Activated naive CD4-positive, alpha-beta T cell treated with anti-CD3 and anti-CD28 coated beads for 36 hours (primary cell): Measurements from ENCODE around the gene TJP3. TPM values are rescaled to one million over a fixed set of nuclear protein-coding genes. Genes with fewer than 3 reads are reported as not detected.

Experiments used
- CTCF ChIA-PET: fragments of 350-600 bp; sonication (Branson Sonifier 250); formaldehyde crosslinking; loops from one replicate; lab custom pipeline; 2021; ENCODE audit warnings: antibody characterized with exemption; lab: Charles Lee
- DNase-seq: peaks from one replicate; pipeline ENCODE4 v3.0.0-alpha.2; 2020
- H3K27ac Mint-ChIP-seq: one replicate; pipeline ENCODE4 v1.8.0; 2021; ENCODE audit warnings: mild to moderate bottlenecking, mixed read lengths
- H3K27me3 Mint-ChIP-seq: one replicate; pipeline ENCODE4 v1.8.0; 2021; ENCODE audit warnings: low read depth, mixed read lengths
- H3K36me3 Mint-ChIP-seq: one replicate; pipeline ENCODE4 v1.8.0; 2021; ENCODE audit warnings: low read depth, mixed read lengths
- H3K4me1 Mint-ChIP-seq: one replicate; pipeline ENCODE4 v1.8.0; 2021; ENCODE audit warnings: low read depth, mixed read lengths
- H3K4me3 Mint-ChIP-seq: one replicate; pipeline ENCODE4 v1.8.0; 2021; ENCODE audit warnings: mild to moderate bottlenecking, moderate library complexity, mixed read lengths
- H3K9me3 Mint-ChIP-seq: one replicate; pipeline ENCODE4 v1.8.0; 2021; ENCODE audit warnings: mixed read lengths
- intact Hi-C: fragments of 100-400 bp; cut with micrococcal nuclease; formaldehyde crosslinking; loops from one replicate; pipeline ENCODE4 v1.15.1; 2023
- total RNA-seq, 2 experiments: library from RNA; stranded (reverse); gene quantifications; one replicate each; pipeline ENCODE4 v1.2.3, GENCODE V29; 2021

TJP3 gene
- total RNA-seq, 2 experiments from 2014 or later, result 0.93 to 1.6 TPM

DNA sequence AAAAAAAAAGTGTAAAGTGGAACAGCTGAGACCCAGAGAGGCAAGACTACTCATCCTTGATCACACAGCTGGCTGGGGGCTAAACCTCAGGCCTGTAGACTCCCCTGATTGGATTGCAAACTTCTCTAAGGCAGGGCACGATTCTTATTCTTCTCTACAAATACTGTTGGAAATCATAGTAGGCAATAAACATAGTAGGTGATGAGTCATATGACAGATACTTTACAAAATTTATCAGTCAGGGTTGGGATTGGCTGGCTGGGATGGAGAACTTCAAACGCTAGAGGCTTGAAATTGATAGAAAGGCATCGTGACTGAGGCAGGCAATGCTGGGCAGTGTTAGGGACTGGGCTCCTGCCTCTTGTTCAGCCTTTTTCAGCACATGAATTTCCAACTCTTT lies 83.9 kb downstream of the TJP3 start:
- H3K36me3 Mint-ChIP-seq, result no peaks in the 10 kb centered on the region
- H3K4me3 Mint-ChIP-seq, result no peak overlapping the region
- DNase-seq, result no peak
- CTCF ChIA-PET, result interaction anchor here (0.6 kb wide), 1 partner anchor 1862 kb away, joined by 3 read pairs; no protein-coding TSS in a partner anchor
- no peaks in the 10 kb centered on the region for H3K27me3 Mint-ChIP-seq
- no peaks in the 10 kb centered on the region for H3K4me1 Mint-ChIP-seq
- H3K9me3 Mint-ChIP-seq, result peaks cover 6% of the 10 kb centered on the region
- no peak overlapping the region for H3K27ac Mint-ChIP-seq
- intact Hi-C loops, result no loop called here

DNA sequence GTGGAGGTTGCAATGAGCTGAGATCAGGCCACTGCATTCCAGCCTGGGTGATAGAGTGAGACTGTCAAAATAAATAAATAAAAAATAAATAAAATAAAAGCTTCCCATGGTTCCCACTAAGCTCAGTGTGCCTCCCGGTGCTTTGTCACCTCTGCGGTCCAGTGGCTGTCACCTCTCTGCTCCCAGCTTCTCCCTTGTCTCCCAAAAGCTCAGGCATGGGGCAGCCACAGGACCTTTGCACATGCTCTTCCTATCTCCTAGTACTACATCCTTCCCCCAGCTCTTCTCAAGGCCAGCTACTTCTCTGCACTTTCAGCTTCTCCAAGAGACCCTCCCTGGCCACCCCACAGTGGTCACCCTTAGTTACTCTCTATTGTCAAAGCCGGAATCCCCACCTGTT lies 85.6 kb downstream of the TJP3 start:
- Mint-ChIP-seq H3K4me1 (peaks cover 4% of the 10 kb centered on the region), H3K36me3 (no peaks in the 10 kb centered on the region)

DNA sequence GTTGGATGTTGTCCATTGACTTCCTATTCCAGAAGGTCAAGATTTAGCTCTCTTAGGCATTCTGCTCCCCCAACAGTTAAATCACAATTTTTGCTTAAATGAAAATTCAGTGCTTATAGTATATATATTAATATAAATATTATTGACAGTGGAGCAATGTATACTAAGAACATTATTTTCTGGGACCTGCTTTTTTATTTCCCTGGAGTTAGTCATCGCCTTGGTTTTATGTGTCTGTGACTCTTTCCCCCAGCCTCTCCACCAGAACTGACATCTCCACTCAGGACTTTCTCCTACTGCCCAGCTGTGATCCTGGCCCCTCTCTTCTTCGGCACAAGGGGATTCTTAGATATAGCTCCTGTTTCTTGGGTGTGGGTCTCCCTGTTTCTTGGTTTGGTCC lies 88.2 kb downstream of the TJP3 start:
- no peak overlapping the region for H3K4me3 Mint-ChIP-seq
- DNase-seq, result no peak
- peaks cover 16% of the 10 kb centered on the region for H3K4me1 Mint-ChIP-seq
- H3K36me3 Mint-ChIP-seq, result no peaks in the 10 kb centered on the region
- no peaks in the 10 kb centered on the region for H3K27me3 Mint-ChIP-seq
- peaks cover 6% of the 10 kb centered on the region for H3K9me3 Mint-ChIP-seq
- H3K27ac Mint-ChIP-seq, result no peak overlapping the region
- CTCF ChIA-PET, result interaction anchor here (0.7 to 1.3 kb wide), 6 partner anchors 8 to 96 kb away, joined by 3 to 4 read pairs (median 3); partner anchors contain the start of gene PIP5K1C
- intact Hi-C loops, result no loop called here

More for the DNA sequence above, 85.6 kb downstream of the TJP3 start:
- intact Hi-C loops, result no loop called here
- DNase-seq, result no peak
- Mint-ChIP-seq H3K9me3 (peaks cover 6% of the 10 kb centered on the region), H3K4me3 (no peak overlapping the region), H3K27ac (no peak overlapping the region), H3K27me3 (no peaks in the 10 kb centered on the region)
- CTCF ChIA-PET, result interaction anchor here (0.6 kb wide), 1 partner anchor 191 kb away, joined by 3 read pairs; the partner anchor contains the start of gene EEF2

DNA sequence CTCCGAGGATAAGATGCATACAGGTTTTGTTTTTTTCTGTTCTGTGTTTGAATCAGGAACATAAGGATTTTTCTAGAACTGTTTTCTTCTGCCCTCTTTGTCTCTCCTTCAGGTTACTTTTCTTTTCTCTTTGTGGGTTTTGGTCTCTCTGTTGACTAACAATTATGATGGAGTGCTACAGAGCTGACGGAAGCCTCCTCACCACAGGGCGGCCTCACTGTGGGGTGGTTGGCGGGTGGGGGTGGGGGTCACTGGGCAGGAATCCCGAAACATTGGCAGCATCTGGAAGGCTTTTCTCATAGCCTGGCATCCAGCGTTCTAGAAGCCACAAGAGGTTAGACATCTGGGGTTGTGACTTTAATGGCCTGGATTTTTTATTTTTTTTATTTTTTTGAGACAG lies 90.0 kb downstream of the TJP3 start:
- DNase-seq, result no peak
- H3K27ac Mint-ChIP-seq, result no peak overlapping the region
- peaks cover 20% of the 10 kb centered on the region for H3K4me1 Mint-ChIP-seq
- intact Hi-C loops, result loop anchor here (2.0 kb wide), 1 partner anchor 15 kb away; no protein-coding TSS in a partner anchor
- H3K27me3 Mint-ChIP-seq, result no peaks in the 10 kb centered on the region
- no peaks in the 10 kb centered on the region for H3K36me3 Mint-ChIP-seq
- no peak overlapping the region for H3K4me3 Mint-ChIP-seq
- CTCF ChIA-PET, result interaction anchor here (0.6 to 1.2 kb wide), 2 partner anchors 15 to 171 kb away, joined by 3 read pairs; no protein-coding TSS in a partner anchor
- peaks cover 6% of the 10 kb centered on the region for H3K9me3 Mint-ChIP-seq

Other genes with a start within 250 kb of the TJP3 start
- under 1 TPM in 1 of 2 experiments, not detected in 1; 0.41 TPM for gene SMIM24, start 227.9 kb upstream of the TJP3 start, total RNA-seq
- not detected for gene SMIM44, start 224.9 kb upstream of the TJP3 start, total RNA-seq
- gene DOHH, start 207.7 kb upstream of the TJP3 start, total RNA-seq, result 10 to 100 TPM; 13.3 to 14.0 TPM
- gene FZR1, start 202.1 kb upstream of the TJP3 start, total RNA-seq, result 10 to 100 TPM; 40.3 to 46.3 TPM
- gene TEKTIP1, start 169.2 kb upstream of the TJP3 start, total RNA-seq, result 1 to 10 TPM; 2.1 to 2.5 TPM
- 10 to 100 TPM; 31.3 to 34.0 TPM for gene MFSD12, start 150.8 kb upstream of the TJP3 start, total RNA-seq
- gene HMG20B, start 135.4 kb upstream of the TJP3 start, total RNA-seq, result 10 to 100 TPM; 63.3 to 65.9 TPM
- under 1 TPM; 0.20 to 0.29 TPM for gene GIPC3, start 122.9 kb upstream of the TJP3 start, total RNA-seq
- gene TBXA2R, start 101.5 kb upstream of the TJP3 start, total RNA-seq, result under 1 TPM; 0.41 to 0.42 TPM
- gene CACTIN, start 81.6 kb upstream of the TJP3 start, total RNA-seq, result 10 to 100 TPM; 24.6 to 27.0 TPM
- gene PIP5K1C, start 7.9 kb upstream of the TJP3 start, total RNA-seq, result 1 to 10 TPM; 7.3 to 7.5 TPM
- gene APBA3, start 53.3 kb downstream of the TJP3 start, total RNA-seq, result 10 to 100 TPM; 28.6 to 30.0 TPM
- gene MRPL54, start 54.3 kb downstream of the TJP3 start, total RNA-seq, result 10 to 100 TPM; 71.4 to 77.0 TPM
- gene RAX2, start 63.8 kb downstream of the TJP3 start, total RNA-seq, result not detected
- 10 to 100 TPM; 12.7 to 13.7 TPM for gene MATK, start 78.0 kb downstream of the TJP3 start, total RNA-seq
- under 1 TPM in 1 of 2 experiments, not detected in 1; 0.27 TPM for gene ZFR2, start 160.7 kb downstream of the TJP3 start, total RNA-seq
- under 1 TPM in 1 of 2 experiments, not detected in 1; 0.07 TPM for gene ATCAY, start 172.3 kb downstream of the TJP3 start, total RNA-seq
- gene NMRK2, start 224.7 kb downstream of the TJP3 start, total RNA-seq, result not detected